ENCODE measurements around the gene INSC. TPM values are rescaled to one million over a fixed set of nuclear protein-coding genes. Genes with fewer than 3 reads are reported as not detected.

INSC gene
- total and polyA plus RNA-seq, 9 of the 15 experiments (the other 6 are each of a cell fraction or from before 2014, with no cell fraction given): not detected

DNA sequence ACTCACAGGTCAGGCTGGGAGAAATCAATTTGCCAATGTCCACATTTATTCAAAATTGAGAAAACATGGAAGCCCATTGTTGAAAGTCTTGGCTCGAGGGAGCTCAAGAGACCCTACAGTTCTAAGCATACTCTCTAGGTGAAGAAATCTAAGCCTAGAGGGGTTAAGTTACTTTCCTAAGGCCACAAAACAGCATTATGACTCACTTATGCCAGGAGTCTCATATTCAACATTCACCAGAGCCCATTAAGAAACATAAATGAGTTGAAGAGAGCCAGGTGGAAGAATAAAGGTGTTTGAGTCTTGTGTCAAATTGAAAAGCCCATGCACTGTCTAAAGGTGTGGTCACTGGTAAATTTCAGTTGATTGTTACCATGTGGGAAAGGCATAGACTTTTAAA is 108.1 kb downstream of the INSC start (continued):
- TF ChIP-seq, protein P1, sequence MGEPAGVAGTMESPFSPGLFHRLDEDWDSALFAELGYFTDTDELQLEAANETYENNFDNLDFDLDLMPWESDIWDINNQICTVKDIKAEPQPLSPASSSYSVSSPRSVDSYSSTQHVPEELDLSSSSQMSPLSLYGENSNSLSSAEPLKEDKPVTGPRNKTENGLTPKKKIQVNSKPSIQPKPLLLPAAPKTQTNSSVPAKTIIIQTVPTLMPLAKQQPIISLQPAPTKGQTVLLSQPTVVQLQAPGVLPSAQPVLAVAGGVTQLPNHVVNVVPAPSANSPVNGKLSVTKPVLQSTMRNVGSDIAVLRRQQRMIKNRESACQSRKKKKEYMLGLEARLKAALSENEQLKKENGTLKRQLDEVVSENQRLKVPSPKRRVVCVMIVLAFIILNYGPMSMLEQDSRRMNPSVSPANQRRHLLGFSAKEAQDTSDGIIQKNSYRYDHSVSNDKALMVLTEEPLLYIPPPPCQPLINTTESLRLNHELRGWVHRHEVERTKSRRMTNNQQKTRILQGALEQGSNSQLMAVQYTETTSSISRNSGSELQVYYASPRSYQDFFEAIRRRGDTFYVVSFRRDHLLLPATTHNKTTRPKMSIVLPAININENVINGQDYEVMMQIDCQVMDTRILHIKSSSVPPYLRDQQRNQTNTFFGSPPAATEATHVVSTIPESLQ (CRISPR knock-in tag; IDR thresholded peaks at IDR 0.05): no peak
- TF ChIP-seq FOXM1 (IDR thresholded peaks at IDR 0.05; ENCODE audit: low read depth) (no peak), FOXM1 (CRISPR knock-in tag; IDR thresholded peaks at IDR 0.05; ENCODE audit: low read depth) (no peak)
- TF ChIP-seq, protein P2, sequence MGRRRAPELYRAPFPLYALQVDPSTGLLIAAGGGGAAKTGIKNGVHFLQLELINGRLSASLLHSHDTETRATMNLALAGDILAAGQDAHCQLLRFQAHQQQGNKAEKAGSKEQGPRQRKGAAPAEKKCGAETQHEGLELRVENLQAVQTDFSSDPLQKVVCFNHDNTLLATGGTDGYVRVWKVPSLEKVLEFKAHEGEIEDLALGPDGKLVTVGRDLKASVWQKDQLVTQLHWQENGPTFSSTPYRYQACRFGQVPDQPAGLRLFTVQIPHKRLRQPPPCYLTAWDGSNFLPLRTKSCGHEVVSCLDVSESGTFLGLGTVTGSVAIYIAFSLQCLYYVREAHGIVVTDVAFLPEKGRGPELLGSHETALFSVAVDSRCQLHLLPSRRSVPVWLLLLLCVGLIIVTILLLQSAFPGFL (CRISPR knock-in tag; IDR thresholded peaks at IDR 0.05): no peak

DNA sequence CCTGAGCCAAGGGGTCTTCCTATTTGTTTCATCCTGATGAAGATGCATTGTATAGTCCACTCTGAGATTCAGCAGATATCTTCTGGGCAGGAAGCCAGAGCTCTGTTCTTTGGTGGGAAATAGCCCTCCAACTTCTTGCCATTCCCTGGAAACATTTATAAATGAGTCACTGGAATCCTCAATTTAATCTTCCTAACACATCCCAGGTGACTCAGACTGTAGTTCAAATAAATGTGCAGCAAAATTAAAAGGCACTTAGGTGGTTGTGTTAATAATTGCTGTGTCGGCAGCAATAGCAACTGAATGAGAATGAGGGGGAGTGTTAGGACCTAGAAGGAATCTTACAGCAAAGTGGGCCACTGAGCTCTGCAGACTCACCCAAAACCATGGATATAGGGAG is 108.6 kb downstream of the INSC start:
- POLR2A ChIA-PET: no interaction called here
- Histone ChIP-seq H3K4me3 (no peak overlapping the region), H2AFZ (ENCODE audit: low read depth, low read length) (no peak overlapping the region), H3K9ac (ENCODE audit: insufficient read depth in 1 of 2, low read depth in 2 of 2, low read length in 2 of 2) (no peak overlapping the region), H3K79me2 (ENCODE audit: control insufficient read depth, insufficient read depth, low read length) (no peaks in the 10 kb centered on the region), H3K27ac (ENCODE audit: extremely low read depth, low read depth, low read length) (no peak overlapping the region), H3K4me2 (ENCODE audit: insufficient read depth, low read length) (no peak overlapping the region), H4K20me1 (replicated peaks; ENCODE audit: control insufficient read depth, insufficient read depth, low read length) (no peaks in the 10 kb centered on the region), H3K36me3 (ENCODE audit: control insufficient read depth, insufficient read depth, low read length) (no peaks in the 10 kb centered on the region), H3K27me3 (ENCODE audit: control insufficient read depth in 2 of 2, insufficient read depth in 2 of 2, low read length in 2 of 2) (no peaks in the 10 kb centered on the region; a peak in 2 of 5 replicates), H3K4me1 (replicated peaks in 1 of 2; ENCODE audit: control insufficient read depth in 2 of 2, insufficient read depth in 2 of 2, low read length in 2 of 2) (no peaks in the 10 kb centered on the region), H3K9me1 (ENCODE audit: control insufficient read depth, insufficient read depth, low read length) (no peaks in the 10 kb centered on the region), H3K9me3 (replicated peaks; ENCODE audit: control insufficient read depth, insufficient read depth, low read depth, low read length) (no peaks in the 10 kb centered on the region)
- 0% methylated on average over 1 of the region's 1 CpG for WGBS (ENCODE audit: insufficient coverage, low coverage, missing lambda C conversion rate)
- no peak for FAIRE-seq
- no peak for ATAC-seq
- intact Hi-C loops (cut with micrococcal nuclease): no loop called here
- no peak for TF ChIP-seq ZBTB7A (IDR thresholded peaks at IDR 0.05; ENCODE audit: borderline replicate concordance, control insufficient read depth, low read depth, low read length)
- TF ChIP-seq, protein P3, sequence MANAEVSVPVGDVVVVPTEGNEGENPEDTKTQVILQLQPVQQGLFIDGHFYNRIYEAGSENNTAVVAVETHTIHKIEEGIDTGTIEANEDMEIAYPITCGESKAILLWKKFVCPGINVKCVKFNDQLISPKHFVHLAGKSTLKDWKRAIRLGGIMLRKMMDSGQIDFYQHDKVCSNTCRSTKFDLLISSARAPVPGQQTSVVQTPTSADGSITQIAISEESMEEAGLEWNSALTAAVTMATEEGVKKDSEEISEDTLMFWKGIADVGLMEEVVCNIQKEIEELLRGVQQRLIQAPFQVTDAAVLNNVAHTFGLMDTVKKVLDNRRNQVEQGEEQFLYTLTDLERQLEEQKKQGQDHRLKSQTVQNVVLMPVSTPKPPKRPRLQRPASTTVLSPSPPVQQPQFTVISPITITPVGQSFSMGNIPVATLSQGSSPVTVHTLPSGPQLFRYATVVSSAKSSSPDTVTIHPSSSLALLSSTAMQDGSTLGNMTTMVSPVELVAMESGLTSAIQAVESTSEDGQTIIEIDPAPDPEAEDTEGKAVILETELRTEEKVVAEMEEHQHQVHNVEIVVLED (CRISPR knock-in tag; IDR thresholded peaks at IDR 0.05): no peak
- TF ChIP-seq ZNF668 (CRISPR knock-in tag; IDR thresholded peaks at IDR 0.05): no peak
- no peak for TF ChIP-seq MYC (IDR thresholded peaks at IDR 0.05; ENCODE audit: low read depth, low read length)
- TF ChIP-seq MYC (CRISPR knock-in tag; IDR thresholded peaks at IDR 0.05; ENCODE audit: borderline replicate concordance, low read depth): no peak
- DNase-seq (ENCODE audit: extremely low read depth in 1 of 4, low spot score in 3 of 4): no peak
- CTCF ChIA-PET (ENCODE audit: low intra/inter-chr PET ratio): no interaction called here
- BruUV-seq (replicated peaks): no TSS peak
- in situ Hi-C loops (cut with MboI): no loop called here
